HepG2 (cell line): ENCODE measurements around the gene TBCCD1. TPM values are rescaled to one million over a fixed set of nuclear protein-coding genes. Genes with fewer than 3 reads are reported as not detected.

Experiments
- HIVEP1 ChIP-seq: sonication (generic); formaldehyde crosslinking; IDR thresholded peaks from 2 replicates; pipeline ENCODE4 v1.4.0; 2020; ENCODE audit warnings: mild to moderate bottlenecking, missing genetic modification reagents
- SP1 ChIP-seq, 2 experiments: fragments of 450-650 bp in 1 of 2; sonication (generic) in 1 of 2; formaldehyde crosslinking in 1 of 2; IDR thresholded peaks; 2 replicates each; pipeline versions ENCODE4 v1.4.0 to v1.6.1; 2016 to 2020; ENCODE audit warnings: missing genetic modification reagents in 1 of 2
- ZNF547 ChIP-seq: sonication (generic); formaldehyde crosslinking; IDR thresholded peaks from 2 replicates; pipeline ENCODE4 v1.5.1; 2020; ENCODE audit warnings: mild to moderate bottlenecking, missing genetic modification reagents
- polyA plus RNA-seq, 8 experiments: library from polyadenylated mRNA; depleted of rRNA in 3 of 8; stranded (reverse) in 7 of 8; unstranded in 1 of 8; fragments of >200 nt; fragmentation: Illumina TruSeq in 4 of 8; extraction: Trizol in 4 of 8; gene quantifications; 2 replicates each; pipeline versions ENCODE4 v1.2.1 to v1.2.3, GENCODE V29; 2011 to 2016; ENCODE audit warnings: low read depth in 4 of 8, missing spikeins in 1 of 8, mixed read lengths in 1 of 8; ENCODE audit not compliant: insufficient read depth in 1 of 8
- total RNA-seq, 5 experiments: library from RNA; depleted of rRNA; stranded (reverse); fragments of >200 nt; fragmentation: Illumina TruSeq; extraction: Trizol; gene quantifications; 2 replicates each; pipeline ENCODE4 v1.2.3, GENCODE V29; 2016; ENCODE audit warnings: low read depth in 1 of 5
- TF ChIP-seq, protein P1 (sequence below): sonication (generic); formaldehyde crosslinking; IDR thresholded peaks from 2 replicates; pipeline ENCODE4 v1.5.1; 2020; ENCODE audit warnings: missing genetic modification reagents, mild to moderate bottlenecking, borderline replicate concordance
- TF ChIP-seq, protein P2 (sequence below): IDR thresholded peaks from 2 replicates; pipeline ENCODE4 v1.6.1; 2016; ENCODE audit warnings: low read depth, control low read depth
- TF ChIP-seq, protein P3 (sequence below): sonication (generic); formaldehyde crosslinking; IDR thresholded peaks from 2 replicates; pipeline ENCODE4; 2020; ENCODE audit warnings: missing genetic modification reagents, mild to moderate bottlenecking, borderline replicate concordance
- TF ChIP-seq, protein P4 (sequence below): sonication (generic); formaldehyde crosslinking; IDR thresholded peaks from 2 replicates; pipeline ENCODE4 v1.4.0; 2020; ENCODE audit warnings: missing genetic modification reagents, low read depth, mild to moderate bottlenecking, borderline replicate concordance
- TF ChIP-seq, protein P5 (sequence below): IDR thresholded peaks from 2 replicates; pipeline ENCODE4 v1.6.1; 2012; ENCODE audit warnings: low read depth, low read length, improper control_type of control experiment
- TF ChIP-seq, protein P6 (sequence below): IDR thresholded peaks from 2 replicates; pipeline ENCODE4 v1.6.1; 2012; ENCODE audit warnings: inconsistent platforms
- TF ChIP-seq, protein P7 (sequence below): sonication (generic); formaldehyde crosslinking; IDR thresholded peaks from 2 replicates; pipeline ENCODE4 v1.5.0; 2020; ENCODE audit warnings: mild to moderate bottlenecking, missing genetic modification reagents
- TF ChIP-seq, protein P8 (sequence below): sonication (generic); formaldehyde crosslinking; IDR thresholded peaks from 2 replicates; pipeline ENCODE4 v1.8.1; 2023; ENCODE audit warnings: mild to moderate bottlenecking, inconsistent platforms, moderate library complexity, missing genetic modification reagents, borderline replicate concordance

TBCCD1 gene
- total and polyA plus RNA-seq, 2 of the 13 experiments (the other 11 are each of a cell fraction or from before 2014, with no cell fraction given) = 13.6 to 16.2 TPM

DNA sequence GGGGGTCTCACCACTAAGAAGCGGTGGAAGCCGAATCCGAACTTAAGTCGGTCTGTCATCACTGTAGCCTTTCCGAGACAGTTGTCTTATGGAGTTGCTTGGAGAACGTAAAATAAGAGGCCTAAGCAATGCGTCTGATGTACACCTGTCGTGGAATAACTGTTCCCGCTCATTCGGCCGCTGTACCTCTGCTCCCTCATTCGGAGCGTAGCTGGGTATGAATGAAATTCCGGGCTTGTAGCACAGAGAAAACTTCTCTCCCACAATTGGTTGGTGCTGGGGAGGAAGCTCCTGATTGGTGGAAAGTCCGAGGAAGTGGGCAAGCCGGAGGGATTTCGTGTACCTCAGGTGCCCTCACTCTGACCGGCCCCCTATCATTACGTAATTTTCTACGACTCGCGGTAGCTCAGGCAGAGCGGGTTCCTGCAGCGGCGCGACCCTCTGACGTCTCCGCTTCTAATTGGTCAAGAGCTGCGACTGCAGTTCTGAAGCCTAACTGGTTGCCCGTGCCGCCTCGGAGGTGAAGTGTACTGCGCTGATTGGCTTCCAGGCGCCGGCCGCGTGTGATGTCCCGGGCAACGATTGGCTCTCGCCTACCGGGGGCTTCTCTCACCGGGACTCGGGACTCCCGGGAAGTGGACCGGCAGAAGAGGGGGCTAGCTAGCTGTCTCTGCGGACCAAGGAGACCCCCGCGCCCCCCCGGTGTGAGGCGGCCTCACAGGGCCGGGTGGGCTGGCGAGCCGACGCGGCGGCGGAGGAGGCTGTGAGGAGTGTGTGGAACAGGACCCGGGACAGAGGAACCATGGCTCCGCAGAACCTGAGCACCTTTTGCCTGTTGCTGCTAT is 3.2 kb upstream of the TBCCD1 start, which contains the start of gene DNAJB11 (continued):
- TF ChIP-seq, protein P1, sequence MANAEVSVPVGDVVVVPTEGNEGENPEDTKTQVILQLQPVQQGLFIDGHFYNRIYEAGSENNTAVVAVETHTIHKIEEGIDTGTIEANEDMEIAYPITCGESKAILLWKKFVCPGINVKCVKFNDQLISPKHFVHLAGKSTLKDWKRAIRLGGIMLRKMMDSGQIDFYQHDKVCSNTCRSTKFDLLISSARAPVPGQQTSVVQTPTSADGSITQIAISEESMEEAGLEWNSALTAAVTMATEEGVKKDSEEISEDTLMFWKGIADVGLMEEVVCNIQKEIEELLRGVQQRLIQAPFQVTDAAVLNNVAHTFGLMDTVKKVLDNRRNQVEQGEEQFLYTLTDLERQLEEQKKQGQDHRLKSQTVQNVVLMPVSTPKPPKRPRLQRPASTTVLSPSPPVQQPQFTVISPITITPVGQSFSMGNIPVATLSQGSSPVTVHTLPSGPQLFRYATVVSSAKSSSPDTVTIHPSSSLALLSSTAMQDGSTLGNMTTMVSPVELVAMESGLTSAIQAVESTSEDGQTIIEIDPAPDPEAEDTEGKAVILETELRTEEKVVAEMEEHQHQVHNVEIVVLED (CRISPR knock-in tag) = peak; percentile 77; the same call in 1 of the 2 replicates
- TF ChIP-seq, protein P2, sequence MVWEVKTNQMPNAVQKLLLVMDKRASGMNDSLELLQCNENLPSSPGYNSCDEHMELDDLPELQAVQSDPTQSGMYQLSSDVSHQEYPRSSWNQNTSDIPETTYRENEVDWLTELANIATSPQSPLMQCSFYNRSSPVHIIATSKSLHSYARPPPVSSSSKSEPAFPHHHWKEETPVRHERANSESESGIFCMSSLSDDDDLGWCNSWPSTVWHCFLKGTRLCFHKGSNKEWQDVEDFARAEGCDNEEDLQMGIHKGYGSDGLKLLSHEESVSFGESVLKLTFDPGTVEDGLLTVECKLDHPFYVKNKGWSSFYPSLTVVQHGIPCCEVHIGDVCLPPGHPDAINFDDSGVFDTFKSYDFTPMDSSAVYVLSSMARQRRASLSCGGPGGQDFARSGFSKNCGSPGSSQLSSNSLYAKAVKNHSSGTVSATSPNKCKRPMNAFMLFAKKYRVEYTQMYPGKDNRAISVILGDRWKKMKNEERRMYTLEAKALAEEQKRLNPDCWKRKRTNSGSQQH (CRISPR knock-in tag) = peak; percentile 100
- TF ChIP-seq, protein P3, sequence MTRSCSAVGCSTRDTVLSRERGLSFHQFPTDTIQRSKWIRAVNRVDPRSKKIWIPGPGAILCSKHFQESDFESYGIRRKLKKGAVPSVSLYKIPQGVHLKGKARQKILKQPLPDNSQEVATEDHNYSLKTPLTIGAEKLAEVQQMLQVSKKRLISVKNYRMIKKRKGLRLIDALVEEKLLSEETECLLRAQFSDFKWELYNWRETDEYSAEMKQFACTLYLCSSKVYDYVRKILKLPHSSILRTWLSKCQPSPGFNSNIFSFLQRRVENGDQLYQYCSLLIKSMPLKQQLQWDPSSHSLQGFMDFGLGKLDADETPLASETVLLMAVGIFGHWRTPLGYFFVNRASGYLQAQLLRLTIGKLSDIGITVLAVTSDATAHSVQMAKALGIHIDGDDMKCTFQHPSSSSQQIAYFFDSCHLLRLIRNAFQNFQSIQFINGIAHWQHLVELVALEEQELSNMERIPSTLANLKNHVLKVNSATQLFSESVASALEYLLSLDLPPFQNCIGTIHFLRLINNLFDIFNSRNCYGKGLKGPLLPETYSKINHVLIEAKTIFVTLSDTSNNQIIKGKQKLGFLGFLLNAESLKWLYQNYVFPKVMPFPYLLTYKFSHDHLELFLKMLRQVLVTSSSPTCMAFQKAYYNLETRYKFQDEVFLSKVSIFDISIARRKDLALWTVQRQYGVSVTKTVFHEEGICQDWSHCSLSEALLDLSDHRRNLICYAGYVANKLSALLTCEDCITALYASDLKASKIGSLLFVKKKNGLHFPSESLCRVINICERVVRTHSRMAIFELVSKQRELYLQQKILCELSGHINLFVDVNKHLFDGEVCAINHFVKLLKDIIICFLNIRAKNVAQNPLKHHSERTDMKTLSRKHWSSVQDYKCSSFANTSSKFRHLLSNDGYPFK = no peak
- TF ChIP-seq ZNF547 (0 out of 2 replicates have a peak, but pooled peaks have one; percentile 29), HIVEP1 (peak; percentile 87), SP1 (IDR thresholded peaks at IDR 0.05) (no peak), SP1 (CRISPR knock-in tag; IDR thresholded peaks at IDR 0.05) (peak; percentile 67; the same call in 1 of the 2 replicates)
- TF ChIP-seq, protein P4, sequence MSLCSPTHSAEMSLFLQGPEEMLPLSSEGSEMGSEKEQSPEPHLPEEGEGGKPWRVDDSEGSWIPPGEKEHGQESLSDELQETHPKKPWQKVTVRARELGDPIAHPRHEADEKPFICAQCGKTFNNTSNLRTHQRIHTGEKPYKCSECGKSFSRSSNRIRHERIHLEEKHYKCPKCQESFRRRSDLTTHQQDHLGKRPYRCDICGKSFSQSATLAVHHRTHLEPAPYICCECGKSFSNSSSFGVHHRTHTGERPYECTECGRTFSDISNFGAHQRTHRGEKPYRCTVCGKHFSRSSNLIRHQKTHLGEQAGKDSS = peak; percentile 73; the same call in 1 of the 2 replicates
- TF ChIP-seq, protein P5, sequence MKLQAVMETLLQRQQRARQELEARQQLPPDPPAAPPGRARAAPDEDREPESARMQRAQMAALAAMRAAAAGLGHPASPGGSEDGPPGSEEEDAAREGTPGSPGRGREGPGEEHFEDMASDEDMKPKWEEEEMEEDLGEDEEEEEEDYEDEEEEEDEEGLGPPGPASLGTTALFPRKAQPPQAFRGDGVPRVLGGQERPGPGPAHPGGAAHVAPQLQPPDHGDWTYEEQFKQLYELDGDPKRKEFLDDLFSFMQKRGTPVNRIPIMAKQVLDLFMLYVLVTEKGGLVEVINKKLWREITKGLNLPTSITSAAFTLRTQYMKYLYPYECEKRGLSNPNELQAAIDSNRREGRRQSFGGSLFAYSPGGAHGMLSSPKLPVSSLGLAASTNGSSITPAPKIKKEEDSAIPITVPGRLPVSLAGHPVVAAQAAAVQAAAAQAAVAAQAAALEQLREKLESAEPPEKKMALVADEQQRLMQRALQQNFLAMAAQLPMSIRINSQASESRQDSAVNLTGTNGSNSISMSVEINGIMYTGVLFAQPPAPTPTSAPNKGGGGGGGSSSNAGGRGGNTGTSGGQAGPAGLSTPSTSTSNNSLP = no peak
- TF ChIP-seq, protein P6, sequence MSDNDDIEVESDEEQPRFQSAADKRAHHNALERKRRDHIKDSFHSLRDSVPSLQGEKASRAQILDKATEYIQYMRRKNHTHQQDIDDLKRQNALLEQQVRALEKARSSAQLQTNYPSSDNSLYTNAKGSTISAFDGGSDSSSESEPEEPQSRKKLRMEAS = peak; percentile 68
- TF ChIP-seq, protein P7, sequence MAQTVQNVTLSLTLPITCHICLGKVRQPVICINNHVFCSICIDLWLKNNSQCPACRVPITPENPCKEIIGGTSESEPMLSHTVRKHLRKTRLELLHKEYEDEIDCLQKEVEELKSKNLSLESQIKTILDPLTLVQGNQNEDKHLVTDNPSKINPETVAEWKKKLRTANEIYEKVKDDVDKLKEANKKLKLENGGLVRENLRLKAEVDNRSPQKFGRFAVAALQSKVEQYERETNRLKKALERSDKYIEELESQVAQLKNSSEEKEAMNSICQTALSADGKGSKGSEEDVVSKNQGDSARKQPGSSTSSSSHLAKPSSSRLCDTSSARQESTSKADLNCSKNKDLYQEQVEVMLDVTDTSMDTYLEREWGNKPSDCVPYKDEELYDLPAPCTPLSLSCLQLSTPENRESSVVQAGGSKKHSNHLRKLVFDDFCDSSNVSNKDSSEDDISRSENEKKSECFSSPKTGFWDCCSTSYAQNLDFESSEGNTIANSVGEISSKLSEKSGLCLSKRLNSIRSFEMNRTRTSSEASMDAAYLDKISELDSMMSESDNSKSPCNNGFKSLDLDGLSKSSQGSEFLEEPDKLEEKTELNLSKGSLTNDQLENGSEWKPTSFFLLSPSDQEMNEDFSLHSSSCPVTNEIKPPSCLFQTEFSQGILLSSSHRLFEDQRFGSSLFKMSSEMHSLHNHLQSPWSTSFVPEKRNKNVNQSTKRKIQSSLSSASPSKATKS (CRISPR knock-in tag) = no peak
- TF ChIP-seq, protein P8, sequence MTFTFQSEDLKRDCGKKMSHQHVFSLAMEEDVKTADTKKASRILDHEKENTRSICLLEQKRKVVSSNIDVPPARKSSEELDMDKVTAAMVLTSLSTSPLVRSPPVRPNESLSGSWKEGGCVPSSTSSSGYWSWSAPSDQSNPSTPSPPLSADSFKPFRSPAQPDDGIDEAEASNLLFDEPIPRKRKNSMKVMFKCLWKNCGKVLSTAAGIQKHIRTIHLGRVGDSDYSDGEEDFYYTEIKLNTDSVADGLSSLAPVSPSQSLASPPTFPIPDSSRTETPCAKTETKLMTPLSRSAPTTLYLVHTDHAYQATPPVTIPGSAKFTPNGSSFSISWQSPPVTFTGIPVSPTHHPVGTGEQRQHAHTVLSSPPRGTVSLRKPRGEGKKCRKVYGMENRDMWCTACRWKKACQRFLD = peak; percentile 67; the same call in 1 of the 2 replicates
